Parathyroid adenoma (tissue), 2 donors: ENCODE results near the gene LAMB2.
A peak's percentile ranks its signal among the peaks of the same experiment; 100 is the strongest.

ENCODE experiments used
- H2AFZ ChIP-seq: fragments of 300-600 bp; sonication (generic); one replicate; pipeline ENCODE4 v1.7.0; 2017; ENCODE audit warnings: antibody characterized with exemption, mild to moderate bottlenecking
- H3K27ac ChIP-seq: fragments of 300-600 bp; sonication (generic); one replicate; pipeline ENCODE4 v1.7.0; 2017
- H3K27me3 ChIP-seq: fragments of 300-600 bp; sonication (generic); one replicate; pipeline ENCODE4 v1.7.0; 2017; ENCODE audit warnings: low read length; ENCODE audit not compliant: control insufficient read depth, insufficient read depth
- H3K36me3 ChIP-seq: fragments of 300-600 bp; sonication (generic); one replicate; pipeline ENCODE4 v1.7.0; 2017; ENCODE audit warnings: low read length; ENCODE audit not compliant: control insufficient read depth, insufficient read depth
- H3K4me1 ChIP-seq: fragments of 300-600 bp; sonication (generic); one replicate; pipeline ENCODE4 v1.7.0; 2017; ENCODE audit warnings: control low read depth
- H3K4me2 ChIP-seq: fragments of 300-600 bp; sonication (generic); one replicate; pipeline ENCODE4 v1.7.0; 2017; ENCODE audit warnings: low read length
- H3K4me3 ChIP-seq: fragments of 300-600 bp; sonication (generic); one replicate; pipeline ENCODE4 v1.7.0; 2017; ENCODE audit warnings: low read depth, low read length
- H3K79me2 ChIP-seq: fragments of 300-600 bp; sonication (generic); one replicate; pipeline ENCODE4 v1.7.0; 2017; ENCODE audit warnings: control low read depth
- H3K9ac ChIP-seq: fragments of 300-600 bp; sonication (generic); one replicate; pipeline ENCODE4 v1.7.0; 2017; ENCODE audit warnings: mild to moderate bottlenecking
- H3K9me3 ChIP-seq: fragments of 300-600 bp; sonication (generic); one replicate; pipeline ENCODE4 v1.7.0; 2017; ENCODE audit warnings: low read length; ENCODE audit not compliant: control insufficient read depth
- CTCF ChIP-seq: fragments of 300-600 bp; sonication (generic); IDR thresholded peaks from one replicate; pipeline ENCODE4 v1.7.0; 2017; ENCODE audit warnings: antibody characterized with exemption, mild to moderate bottlenecking
- donor health status: primary hyperparathyroidism.

Gene LAMB2

GRCh38 chr3:49165771-49166751 is 33.2 kb upstream of the LAMB2 start, which contains the start of gene CCDC71:
Gene CCDC71 (minus strand): TSS chr3:49166331. CDS start chr3:49164208, 2,123 bp downstream.
- Histone ChIP-seq H2AFZ (peak within 1 kb of the TSS; percentile 99), H3K27ac (peak within 1 kb of the TSS; percentile 83), H3K4me3 (peak within 1 kb of the TSS; percentile 67), H3K9ac (no peak within 1 kb of the TSS), H3K4me2 (peak within 1 kb of the TSS; percentile 89), H3K27me3 (no peaks in the 10 kb centered on the region), H3K79me2 (peaks cover 4% of the 10 kb centered on the region), H3K9me3 (no peaks in the 10 kb centered on the region), H3K4me1 (peaks cover 10% of the 10 kb centered on the region), H3K36me3 (no peaks in the 10 kb centered on the region)
- no peak for TF ChIP-seq CTCF

- H3K9ac ChIP-seq = no peak overlapping the region
- no peaks in the 10 kb centered on the region for H3K36me3 ChIP-seq
- peaks cover 4% of the 10 kb centered on the region for H3K79me2 ChIP-seq
- H3K27ac ChIP-seq = peak overlapping the region; percentile 62
- no peak for TF ChIP-seq CTCF
- no peaks in the 10 kb centered on the region for H3K27me3 ChIP-seq
- no peaks in the 10 kb centered on the region for H3K9me3 ChIP-seq
- no peak overlapping the region for H2AFZ ChIP-seq
- H3K4me1 ChIP-seq = peaks cover 4% of the 10 kb centered on the region
- H3K4me2 ChIP-seq = peak overlapping the region; percentile 89
- peak overlapping the region; percentile 60 for H3K4me3 ChIP-seq
Observed at GRCh38 chr3:49164983-49165720, 32.3 kb upstream of the LAMB2 start.

- no peaks in the 10 kb centered on the region for H3K27me3 ChIP-seq
- H3K9ac ChIP-seq = no peak overlapping the region
- H3K4me1 ChIP-seq = peaks cover 4% of the 10 kb centered on the region
- no peak overlapping the region for H3K27ac ChIP-seq
- H3K9me3 ChIP-seq = no peaks in the 10 kb centered on the region
- no peaks in the 10 kb centered on the region for H3K36me3 ChIP-seq
- H3K4me2 ChIP-seq = no peak overlapping the region
- no peak overlapping the region for H2AFZ ChIP-seq
- H3K79me2 ChIP-seq = peaks cover 4% of the 10 kb centered on the region
- no peak overlapping the region for H3K4me3 ChIP-seq
- no peak for TF ChIP-seq CTCF
Observed at GRCh38 chr3:49163609-49164008, 30.8 kb upstream of the LAMB2 start.

- no peak for TF ChIP-seq CTCF
- Histone ChIP-seq H3K27ac (no peak overlapping the region), H3K4me2 (no peak overlapping the region), H3K9ac (no peak overlapping the region), H3K4me1 (peaks cover 7% of the 10 kb centered on the region), H3K36me3 (no peaks in the 10 kb centered on the region), H3K9me3 (no peaks in the 10 kb centered on the region), H3K27me3 (no peaks in the 10 kb centered on the region), H3K4me3 (no peak overlapping the region), H3K79me2 (peaks cover 4% of the 10 kb centered on the region), H2AFZ (no peak overlapping the region)
Observed at GRCh38 chr3:49162751-49163419, 30.0 kb upstream of the LAMB2 start.
